WERI-Rb-1 (cell line): ENCODE measurements around the gene SPINK9.

Source experiments
- DNase-seq: peaks from one replicate; pipeline ENCODE4 v3.0.0-alpha.2; 2020
- H3K27ac ChIP-seq: fragments of 250-450 bp; sonication (Bioruptor Pico); 2 replicates; pipeline ENCODE4 v1.5.1; 2020; ENCODE audit warnings: mild to moderate bottlenecking, moderate library complexity
- H3K27me3 ChIP-seq: fragments of 250-450 bp; sonication (Bioruptor Pico); 2 replicates; pipeline ENCODE4 v1.5.1; 2021; ENCODE audit warnings: mild to moderate bottlenecking, low read depth, moderate library complexity; ENCODE audit not compliant: insufficient read depth, severe bottlenecking
- H3K36me3 ChIP-seq: fragments of 250-450 bp; sonication (Bioruptor Pico); 2 replicates; pipeline ENCODE4 v1.5.1; 2020; ENCODE audit warnings: mild to moderate bottlenecking, moderate library complexity
- H3K4me3 ChIP-seq: 2 replicates; pipeline ENCODE4 v1.5.1; 2011; ENCODE audit warnings: low read depth, mild to moderate bottlenecking, control low read depth, low read length
- H3K9me3 ChIP-seq: fragments of 250-450 bp; sonication (Bioruptor Pico); 2 replicates; pipeline ENCODE4 v1.5.1; 2021; ENCODE audit warnings: mild to moderate bottlenecking, moderate library complexity; ENCODE audit not compliant: severe bottlenecking
- CTCF ChIP-seq: IDR thresholded peaks from 2 replicates; pipeline ENCODE4 v1.5.1; 2011; ENCODE audit warnings: low read depth, mild to moderate bottlenecking, control low read depth, inconsistent platforms, low read length

SPINK9 gene

GRCh38 chr5:148347706-148348105 is 12.3 kb downstream of the SPINK9 start:
- no peak overlapping the region for H3K4me3 ChIP-seq
- H3K27ac ChIP-seq: no peak overlapping the region
- no peaks in the 10 kb centered on the region for H3K9me3 ChIP-seq
- H3K27me3 ChIP-seq: no peaks in the 10 kb centered on the region
- no peak for DNase-seq
- no peak for TF ChIP-seq CTCF
- H3K36me3 ChIP-seq: no peaks in the 10 kb centered on the region

- no peak for DNase-seq
Measured at GRCh38 chr5:148352696-148353095, 17.3 kb downstream of the SPINK9 start.

GRCh38 chr5:148353634-148354033 is 18.3 kb downstream of the SPINK9 start:
- Histone ChIP-seq H3K9me3 (no peaks in the 10 kb centered on the region), H3K4me3 (no peak overlapping the region), H3K27ac (no peak overlapping the region), H3K36me3 (no peaks in the 10 kb centered on the region), H3K27me3 (no peaks in the 10 kb centered on the region)
- TF ChIP-seq CTCF: no peak
- DNase-seq: no peak

More at GRCh38 chr5:148352696-148353095, 17.3 kb downstream of the SPINK9 start:
- TF ChIP-seq CTCF: no peak
- Histone ChIP-seq H3K27me3 (no peaks in the 10 kb centered on the region), H3K36me3 (no peaks in the 10 kb centered on the region), H3K4me3 (no peak overlapping the region), H3K9me3 (no peaks in the 10 kb centered on the region), H3K27ac (no peak overlapping the region)

- H3K36me3 ChIP-seq: no peaks in the 10 kb centered on the region
- no peak for DNase-seq
- no peaks in the 10 kb centered on the region for H3K27me3 ChIP-seq
- no peak overlapping the region for H3K4me3 ChIP-seq
- TF ChIP-seq CTCF: no peak
- peaks cover 13% of the 10 kb centered on the region for H3K9me3 ChIP-seq
- no peak overlapping the region for H3K27ac ChIP-seq
Measured at GRCh38 chr5:148364343-148364742, 29.0 kb downstream of the SPINK9 start.

GRCh38 chr5:148368299-148368698 is 32.9 kb downstream of the SPINK9 start:
- no peak overlapping the region for H3K27ac ChIP-seq
- peaks cover 13% of the 10 kb centered on the region for H3K9me3 ChIP-seq
- no peak for TF ChIP-seq CTCF
- H3K4me3 ChIP-seq: no peak overlapping the region
- H3K27me3 ChIP-seq: no peaks in the 10 kb centered on the region
- H3K36me3 ChIP-seq: no peaks in the 10 kb centered on the region
- DNase-seq: no peak

GRCh38 chr5:148372166-148372725 is 36.9 kb downstream of the SPINK9 start:
- TF ChIP-seq CTCF: no peak
- no peaks in the 10 kb centered on the region for H3K36me3 ChIP-seq

More at GRCh38 chr5:148372166-148372725, 36.9 kb downstream of the SPINK9 start:
- H3K27me3 ChIP-seq: no peaks in the 10 kb centered on the region
- H3K4me3 ChIP-seq: no peak overlapping the region
- DNase-seq: no peak
- peaks cover 13% of the 10 kb centered on the region for H3K9me3 ChIP-seq
- peak overlapping the region; percentile 8 for H3K27ac ChIP-seq
